ENCODE measurements around the gene WWC2.

DNA sequence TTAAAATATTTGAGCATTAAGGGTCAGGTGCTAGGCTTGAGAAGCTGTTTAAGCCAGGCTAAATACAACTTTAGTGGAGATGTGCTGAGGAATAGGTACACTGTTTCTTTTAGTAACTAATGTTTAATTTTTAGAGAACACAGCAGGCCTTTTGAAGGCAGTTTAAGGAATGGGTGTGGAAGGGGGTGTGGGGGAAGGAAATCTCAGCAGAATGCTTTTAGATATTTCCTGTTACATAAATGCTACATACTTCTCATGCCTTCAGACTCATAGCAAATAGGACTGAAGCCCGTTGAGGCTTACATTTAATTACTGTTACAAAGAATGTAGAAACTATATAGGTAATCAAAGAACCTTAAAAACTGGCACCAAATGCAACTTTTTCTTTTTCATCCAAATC is 66.3 kb downstream of the WWC2 start:
- TF ChIP-seq CTCF (IDR thresholded peaks at IDR 0.05; ENCODE audit: insufficient read depth, low read length, poor library complexity, severe bottlenecking) (no peak), EZH2phosphoT487 (conservative IDR thresholded peaks at IDR 0.05; ENCODE audit: low read length) (no peak)
